NCI-H524 treated with DMSO at 0.1 percent for 48 hours (cell line): ENCODE results near the gene PRKN.

Experiments used
- DNase-seq: peaks from one replicate; lab custom pipeline; 2025; lab: John Stamatoyannopoulos, UW

The PRKN gene

GRCh38 chr6:162237331-162237730, 490.2 kb downstream of the PRKN start:
- DNase-seq, result no peak

GRCh38 chr6:162234631-162235030, 492.9 kb downstream of the PRKN start:
- DNase-seq, result no peak

GRCh38 chr6:162230147-162230752, 497.3 kb downstream of the PRKN start:
- DNase-seq, result no peak

- DNase-seq, result no peak
Measured at GRCh38 chr6:162229093-162229492, 498.5 kb downstream of the PRKN start.

- no peak for DNase-seq
Measured at GRCh38 chr6:162226803-162227202, 500.8 kb downstream of the PRKN start.

GRCh38 chr6:162222521-162222920, 505.0 kb downstream of the PRKN start:
- DNase-seq, result no peak

- DNase-seq, result no peak
Measured at GRCh38 chr6:162220876-162221275, 506.7 kb downstream of the PRKN start.

GRCh38 chr6:162219266-162219665, 508.3 kb downstream of the PRKN start:
- DNase-seq, result no peak

GRCh38 chr6:162217811-162218493, 509.6 kb downstream of the PRKN start:
- DNase-seq, result no peak

GRCh38 chr6:162217058-162217457, 510.5 kb downstream of the PRKN start:
- no peak for DNase-seq

GRCh38 chr6:162211777-162212176, 515.8 kb downstream of the PRKN start:
- DNase-seq, result no peak

- DNase-seq, result no peak
Measured at GRCh38 chr6:162211022-162211421, 516.5 kb downstream of the PRKN start.

- DNase-seq, result no peak
Measured at GRCh38 chr6:162203287-162203686, 524.3 kb downstream of the PRKN start.

GRCh38 chr6:162200945-162201690, 526.4 kb downstream of the PRKN start:
- DNase-seq, result no peak

- no peak for DNase-seq
Measured at GRCh38 chr6:162200041-162200440, 527.5 kb downstream of the PRKN start.

- no peak for DNase-seq
Measured at GRCh38 chr6:162198925-162199324, 528.6 kb downstream of the PRKN start.

- DNase-seq, result no peak
Measured at GRCh38 chr6:162198076-162198475, 529.5 kb downstream of the PRKN start.

- no peak for DNase-seq
Measured at GRCh38 chr6:162195441-162195840, 532.1 kb downstream of the PRKN start.

- no peak for DNase-seq
Measured at GRCh38 chr6:162190981-162191380, 536.6 kb downstream of the PRKN start.

- no peak for DNase-seq
Measured at GRCh38 chr6:162187168-162187935, 540.2 kb downstream of the PRKN start.

- no peak for DNase-seq
Measured at GRCh38 chr6:162184465-162184864, 543.1 kb downstream of the PRKN start.

- DNase-seq, result no peak
Measured at GRCh38 chr6:162181741-162182401, 545.7 kb downstream of the PRKN start.
